H1 (cell line): ENCODE results near the gene FNDC10. TPM values are rescaled to one million over a fixed set of nuclear protein-coding genes. Genes with fewer than 3 reads are reported as not detected.

Experiments
- CTCF ChIA-PET: fragments of 300-600 bp; sonication (Branson Sonifier 250); formaldehyde crosslinking; loops from one replicate; lab custom pipeline; 2021; ENCODE audit not compliant: partially characterized antibody; lab: Charles Lee
- POLR2A ChIA-PET: fragments of 300-600 bp; sonication (Branson Sonifier 250); formaldehyde crosslinking; loops from one replicate; lab custom pipeline; 2021; ENCODE audit warnings: inconsistent platforms; ENCODE audit not compliant: partially characterized antibody; lab: Charles Lee
- DNase-seq, 2 experiments: peaks; one replicate each; pipeline versions ENCODE4 v3.0.0 to v3.0.0-alpha.2; 2010 to 2022; ENCODE audit warnings: low spot score in 2 of 2, low read depth in 1 of 2, mixed read lengths in 1 of 2
- FAIRE-seq: peaks from 2 replicates; lab custom pipeline; 2011; peaks lifted over from hg19 to GRCh38; lab: Jason Lieb, UNC
- H2AFZ ChIP-seq: 2 replicates; pipeline ENCODE4 v1.8.1; 2012; ENCODE audit warnings: low read length, inconsistent platforms
- H2AK5ac ChIP-seq: 2 replicates; pipeline ENCODE4 v1.6.1; 2013; ENCODE audit warnings: low read depth, low read length
- H2BK120ac ChIP-seq: replicated peaks from 2 replicates; pipeline ENCODE3; 2013; ENCODE audit warnings: low read depth, low read length, inconsistent platforms
- H2BK12ac ChIP-seq: 2 replicates; pipeline ENCODE4 v1.6.1; 2013; ENCODE audit warnings: low read depth, low read length
- H2BK15ac ChIP-seq: 2 replicates; pipeline ENCODE4 v1.6.1; 2013; ENCODE audit warnings: low read length
- H2BK20ac ChIP-seq: 2 replicates; pipeline ENCODE4 v1.6.1; 2013; ENCODE audit warnings: low read length
- H2BK5ac ChIP-seq: 2 replicates; pipeline ENCODE4 v1.6.1; 2013; ENCODE audit warnings: low read depth, low read length
- H3K14ac ChIP-seq: 2 replicates; pipeline ENCODE4 v1.6.1; 2013; ENCODE audit warnings: inconsistent platforms; ENCODE audit not compliant: insufficient read length
- H3K18ac ChIP-seq: 2 replicates; pipeline ENCODE4 v1.6.1; 2013; ENCODE audit warnings: low read length; ENCODE audit errors: extremely low read depth
- H3K23ac ChIP-seq: 2 replicates; pipeline ENCODE4 v1.6.1; 2013; ENCODE audit warnings: inconsistent platforms; ENCODE audit not compliant: insufficient read length
- H3K23me2 ChIP-seq: 2 replicates; pipeline ENCODE4 v1.6.1; 2013; ENCODE audit warnings: low read depth, low read length
- H3K27ac ChIP-seq: 2 replicates; pipeline ENCODE4 v1.6.1; 2011; ENCODE audit warnings: low read depth, low read length, inconsistent platforms
- H3K27me3 ChIP-seq, 4 experiments: replicated peaks in 1 of 4; 1 replicate in 1 of 4; 2 replicates in 3 of 4; pipeline versions ENCODE4 v1.6.1 to v1.8.1; 2011 to 2013; ENCODE audit warnings: low read length in 3 of 4, mild to moderate bottlenecking in 3 of 4, inconsistent platforms in 2 of 4, mixed read lengths in 2 of 4, moderate library complexity in 1 of 4; ENCODE audit not compliant: control insufficient read depth in 3 of 4, insufficient read depth in 3 of 4; ENCODE audit errors: extremely low read depth in 1 of 4
- H3K36me3 ChIP-seq, 4 experiments: 2 replicates each; pipeline versions ENCODE4 v1.6.1 to v1.8.1; 2011 to 2013; ENCODE audit warnings: mild to moderate bottlenecking in 4 of 4, low read length in 3 of 4, moderate library complexity in 2 of 4, control low read depth in 1 of 4, inconsistent platforms in 1 of 4; ENCODE audit not compliant: insufficient read depth in 4 of 4, control insufficient read depth in 2 of 4
- H3K4ac ChIP-seq: replicated peaks from 2 replicates; pipeline ENCODE3; 2013; ENCODE audit warnings: low read length, low read depth, mixed read lengths, inconsistent platforms; ENCODE audit not compliant: insufficient read length
- H3K4me1 ChIP-seq, 4 experiments: replicated peaks in 1 of 4; 1 replicate in 1 of 4; 2 replicates in 3 of 4; pipeline versions ENCODE4 v1.6.1 to v1.8.1; 2011 to 2013; ENCODE audit warnings: low read length in 3 of 4, inconsistent platforms in 2 of 4, mixed read lengths in 1 of 4; ENCODE audit not compliant: insufficient read depth in 4 of 4, control insufficient read depth in 3 of 4
- H3K4me2 ChIP-seq, 2 experiments: 2 replicates each; pipeline versions ENCODE4 v1.6.1 to v1.8.1; 2011 to 2013; ENCODE audit warnings: low read depth in 2 of 2, low read length in 2 of 2, control low read depth in 1 of 2, inconsistent platforms in 1 of 2, mild to moderate bottlenecking in 1 of 2; ENCODE audit not compliant: insufficient read depth in 1 of 2
- H3K4me3 ChIP-seq, 4 experiments: fragments of 200-600, 300-600 bp in 1 of 4; sonication (generic), shearing (Covaris generic), sonication (Bioruptor Twin) in 1 of 4; 2 replicates each; pipeline versions ENCODE4 v1.5.1 to v1.8.1; 2011 to 2016; ENCODE audit warnings: low read length in 4 of 4, low read depth in 3 of 4, control low read depth in 2 of 4, inconsistent platforms in 2 of 4, mild to moderate bottlenecking in 2 of 4, mixed read lengths in 1 of 4, moderate library complexity in 1 of 4; ENCODE audit not compliant: insufficient read depth in 2 of 4; ENCODE audit errors: extremely low read depth in 1 of 4
- H3K56ac ChIP-seq: replicated peaks from 2 replicates; pipeline ENCODE3; 2013; ENCODE audit warnings: low read depth, mild to moderate bottlenecking, mixed read lengths, low read length, inconsistent platforms; ENCODE audit not compliant: insufficient read length
- H3K79me1 ChIP-seq: 2 replicates; pipeline ENCODE4 v1.6.1; 2013; ENCODE audit warnings: low read depth, low read length, control low read depth
- H3K79me2 ChIP-seq, 2 experiments: 2 replicates each; pipeline versions ENCODE4 v1.6.1 to v1.8.1; 2012 to 2013; ENCODE audit warnings: low read length in 2 of 2, mild to moderate bottlenecking in 2 of 2, inconsistent platforms in 1 of 2; ENCODE audit not compliant: insufficient read depth in 2 of 2, control insufficient read depth in 1 of 2
- H3K9ac ChIP-seq, 4 experiments: replicated peaks in 1 of 4; 1 replicate in 1 of 4; 2 replicates in 3 of 4; pipeline versions ENCODE4 v1.6.1 to v1.8.1; 2011 to 2013; ENCODE audit warnings: low read depth in 3 of 4, low read length in 3 of 4, control low read depth in 2 of 4, mild to moderate bottlenecking in 2 of 4, moderate library complexity in 2 of 4, inconsistent platforms in 1 of 4; ENCODE audit errors: extremely low read depth in 1 of 4
- H3K9me3 ChIP-seq, 2 experiments: 2 replicates each; pipeline versions ENCODE4 v1.6.1 to v1.8.1; 2012 to 2013; ENCODE audit warnings: mild to moderate bottlenecking in 2 of 2, moderate library complexity in 2 of 2, control low read depth in 1 of 2, inconsistent platforms in 1 of 2, low read depth in 1 of 2, low read length in 1 of 2, mixed read lengths in 1 of 2; ENCODE audit not compliant: insufficient read depth in 2 of 2
- H4K20me1 ChIP-seq, 2 experiments: replicated peaks in 1 of 2; 2 replicates each; pipeline versions ENCODE3 to v1.8.1; 2011 to 2013; ENCODE audit warnings: inconsistent platforms in 2 of 2, low read length in 2 of 2, mild to moderate bottlenecking in 1 of 2; ENCODE audit not compliant: insufficient read depth in 2 of 2, control insufficient read depth in 1 of 2
- H4K5ac ChIP-seq: 2 replicates; pipeline ENCODE4 v1.6.1; 2013; ENCODE audit warnings: low read length, low read depth, mixed read lengths, inconsistent platforms; ENCODE audit not compliant: insufficient read length
- H4K8ac ChIP-seq: 2 replicates; pipeline ENCODE4 v1.8.0; 2013; ENCODE audit warnings: mild to moderate bottlenecking, moderate library complexity, low read length, inconsistent platforms; ENCODE audit not compliant: insufficient read depth; ENCODE audit errors: extremely low read depth
- H4K91ac ChIP-seq: replicated peaks from 2 replicates; pipeline ENCODE3; 2013; ENCODE audit warnings: low read length, mixed read lengths, inconsistent platforms; ENCODE audit not compliant: insufficient read length
- CBX5 ChIP-seq: fragments of 300-800, 300-1000 bp; sonication (generic); IDR thresholded peaks from 2 replicates; pipeline ENCODE4 v1.7.1; 2016; ENCODE audit warnings: antibody characterized with exemption, low read length, low read depth
- EGR1 ChIP-seq: IDR thresholded peaks from 2 replicates; pipeline ENCODE4 v1.6.1; 2011; ENCODE audit warnings: low read depth, low read length, borderline replicate concordance
- KDM4A ChIP-seq: IDR thresholded peaks from one replicate; pipeline ENCODE4 v1.7.1; 2012; ENCODE audit warnings: low read depth, mild to moderate bottlenecking, moderate library complexity, low read length, inconsistent platforms; ENCODE audit not compliant: severe bottlenecking
- NRF1 ChIP-seq: IDR thresholded peaks from 2 replicates; pipeline ENCODE4 v1.6.1; 2011; ENCODE audit warnings: mild to moderate bottlenecking, low read depth, low read length, improper control_type of control experiment
- RFX5 ChIP-seq: IDR thresholded peaks from 2 replicates; pipeline ENCODE4 v1.6.1; 2011; ENCODE audit warnings: low read depth, low read length, improper control_type of control experiment, borderline replicate concordance
- RNF2 ChIP-seq: fragments of 200-900, 300-1000 bp; sonication (generic); IDR thresholded peaks from 2 replicates; pipeline ENCODE4 v1.7.1; 2016; ENCODE audit warnings: borderline replicate concordance, low read depth, mild to moderate bottlenecking, antibody characterized with exemption, low read length; ENCODE audit not compliant: poor library complexity, severe bottlenecking; ENCODE audit errors: missing control alignments
- SAP30 ChIP-seq: fragments of 300-600 bp; sonication (generic); IDR thresholded peaks from 2 replicates; pipeline ENCODE4 v1.7.1; 2012; ENCODE audit warnings: low read length, moderate library complexity, mild to moderate bottlenecking, inconsistent platforms; ENCODE audit not compliant: insufficient read depth, insufficient replicate concordance
- SRF ChIP-seq: IDR thresholded peaks from 2 replicates; pipeline ENCODE4 v1.6.1; 2011; ENCODE audit warnings: mild to moderate bottlenecking, low read depth, low read length, moderate library complexity
- SUZ12 ChIP-seq: fragments of 200-600 bp; sonication (generic); IDR thresholded peaks from 2 replicates; pipeline ENCODE4 v1.6.1; 2012; ENCODE audit warnings: mild to moderate bottlenecking, inconsistent platforms, low read length, moderate library complexity, mixed read lengths
- TAF1 ChIP-seq: IDR thresholded peaks from 2 replicates; pipeline ENCODE4 v1.6.1; 2011; ENCODE audit warnings: mild to moderate bottlenecking, low read depth, low read length
- YY1 ChIP-seq: IDR thresholded peaks from 2 replicates; pipeline ENCODE4 v1.6.1; 2011; ENCODE audit warnings: low read depth, mild to moderate bottlenecking, low read length
- WGBS, 2 experiments: shearing (Covaris generic) in 1 of 2; methylation state at CpG; one replicate each; pipeline versions ENCODE4 v1.1.6 to v1.1.7; 2013 to 2015; ENCODE audit warnings: low lambda C conversion rate in 2 of 2, mixed read lengths in 2 of 2, inconsistent platforms in 1 of 2, low coverage in 1 of 2, missing lambda C conversion rate in 1 of 2; ENCODE audit not compliant: insufficient replicate concordance in 2 of 2, insufficient coverage in 1 of 2, insufficient read length in 1 of 2; ENCODE audit errors: extremely low coverage in 1 of 2, missing lambda C conversion rate in 1 of 2; 5-methylcytosine and 5-hydroxymethylcytosine counted together
- polyA plus RNA-seq, 7 experiments: library from polyadenylated mRNA; depleted of rRNA in 3 of 7; stranded (reverse) in 5 of 7; unstranded in 2 of 7; fragments of >200 nt in 5 of 7; fragments of 200-250 nt in 2 of 7; gene quantifications; 1 replicate in 5 of 7; 2 replicates in 1 of 7; 4 replicates in 1 of 7; pipeline versions ENCODE4 v1.2.1 to v1.2.3, GENCODE V29; 2011 to 2013; ENCODE audit warnings: missing spikeins in 2 of 7, mixed read lengths in 2 of 7
- total RNA-seq: library from RNA; stranded (reverse); fragmentation: NEBNext Ultra II Directional; extraction: Animal tissue kit (Norgen Biotek cat#: 25700); gene quantifications from 2 replicates; pipeline ENCODE4 v1.2.1, GENCODE V29; 2021
- TF ChIP-seq, protein P1 (sequence below): IDR thresholded peaks from 2 replicates; pipeline ENCODE4 v1.6.1; 2012; ENCODE audit warnings: inconsistent platforms
- TF ChIP-seq, protein P2 (sequence below): IDR thresholded peaks from 2 replicates; pipeline ENCODE4 v1.6.1; 2011; ENCODE audit warnings: low read depth, mild to moderate bottlenecking, low read length; ENCODE audit not compliant: insufficient read depth

FNDC10 gene
- total and polyA plus RNA-seq, 2 of the 8 experiments (the other 6 are each of a cell fraction or from before 2014, with no cell fraction given), result 19.0 to 21.8 TPM

DNA sequence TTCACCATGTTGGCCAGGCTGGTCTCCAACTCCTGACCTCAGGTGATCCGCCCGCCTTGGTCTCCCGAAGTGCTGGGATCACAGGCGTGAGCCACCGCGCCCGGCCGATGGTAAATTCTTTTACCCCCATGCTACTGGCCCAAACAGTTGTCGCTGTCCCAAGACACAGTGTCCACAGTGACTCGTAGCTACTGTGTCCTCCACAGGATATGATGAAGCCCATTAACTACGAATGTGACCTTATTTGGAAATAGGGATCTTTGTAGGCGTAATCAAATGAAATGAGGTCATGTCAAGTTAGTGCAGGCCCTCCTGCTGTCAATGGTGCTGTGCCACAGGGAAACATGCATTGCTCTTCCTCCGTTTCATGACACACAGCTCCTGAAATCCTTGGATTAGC is 8.5 kb downstream of the FNDC10 start:
- ChIA-PET CTCF (no interaction called here), POLR2A (interaction anchor here (1.4 kb wide), 1 partner anchor 13 kb away, joined by 3 read pairs; no protein-coding TSS in a partner anchor)
- Histone ChIP-seq H3K27ac (no peak overlapping the region), H3K4ac (no peak overlapping the region), H3K36me3 (no peaks in the 10 kb centered on the region), H3K23me2 (no peaks in the 10 kb centered on the region), H4K5ac (no peak overlapping the region), H2BK120ac (no peak overlapping the region), H4K8ac (no peak overlapping the region), H2BK5ac (no peak overlapping the region), H2AFZ (no peak overlapping the region), H4K20me1 (no peaks in the 10 kb centered on the region), H2BK20ac (no peak overlapping the region), H3K4me1 (no peaks in the 10 kb centered on the region; a peak in 1 of 7 replicates), H3K23ac (no peak overlapping the region), H3K4me3 (no peak overlapping the region), H3K56ac (no peak overlapping the region), H3K18ac (no peak overlapping the region), H3K9me3 (no peaks in the 10 kb centered on the region), H3K9ac (peak overlapping the region in 1 of 4 experiments; percentile 48; a peak in 1 of 7 replicates), H3K79me1 (no peaks in the 10 kb centered on the region), H4K91ac (no peak overlapping the region), H2AK5ac (no peak overlapping the region), H3K79me2 (no peaks in the 10 kb centered on the region), H2BK15ac (no peak overlapping the region), H3K4me2 (no peak overlapping the region), H3K27me3 (no peaks in the 10 kb centered on the region; a peak in 1 of 7 replicates), H3K14ac (no peak overlapping the region), H2BK12ac (no peak overlapping the region)
- FAIRE-seq (no peak), DNase-seq (no peak)
- WGBS, 2 experiments, result 92% methylated on average over 13 of the region's 13 CpGs; no CpG with 5 or more reads in 1 of the 2 experiments
- TF ChIP-seq SUZ12, result no peak
- TF ChIP-seq, protein P1, sequence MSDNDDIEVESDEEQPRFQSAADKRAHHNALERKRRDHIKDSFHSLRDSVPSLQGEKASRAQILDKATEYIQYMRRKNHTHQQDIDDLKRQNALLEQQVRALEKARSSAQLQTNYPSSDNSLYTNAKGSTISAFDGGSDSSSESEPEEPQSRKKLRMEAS, result no peak
- no peak for TF ChIP-seq KDM4A
- no peak for TF ChIP-seq RFX5
- TF ChIP-seq RNF2, result no peak
- TF ChIP-seq SRF, result no peak
- TF ChIP-seq, protein P2, sequence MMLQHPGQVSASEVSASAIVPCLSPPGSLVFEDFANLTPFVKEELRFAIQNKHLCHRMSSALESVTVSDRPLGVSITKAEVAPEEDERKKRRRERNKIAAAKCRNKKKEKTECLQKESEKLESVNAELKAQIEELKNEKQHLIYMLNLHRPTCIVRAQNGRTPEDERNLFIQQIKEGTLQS, result no peak
- TF ChIP-seq CBX5, result no peak
- TF ChIP-seq TAF1, result no peak
- no peak for TF ChIP-seq EGR1
- TF ChIP-seq SAP30, result no peak
- TF ChIP-seq NRF1, result no peak
- TF ChIP-seq YY1, result no peak
